Fibroblast of skin of left quadriceps (primary cell): ENCODE data around the gene JAKMIP1.

ENCODE experiments used
- DNase-seq, 2 experiments: peaks; one replicate each; pipeline ENCODE4 v3.0.0-alpha.2; 2013; ENCODE audit warnings: low read depth in 2 of 2

The JAKMIP1 gene

DNA sequence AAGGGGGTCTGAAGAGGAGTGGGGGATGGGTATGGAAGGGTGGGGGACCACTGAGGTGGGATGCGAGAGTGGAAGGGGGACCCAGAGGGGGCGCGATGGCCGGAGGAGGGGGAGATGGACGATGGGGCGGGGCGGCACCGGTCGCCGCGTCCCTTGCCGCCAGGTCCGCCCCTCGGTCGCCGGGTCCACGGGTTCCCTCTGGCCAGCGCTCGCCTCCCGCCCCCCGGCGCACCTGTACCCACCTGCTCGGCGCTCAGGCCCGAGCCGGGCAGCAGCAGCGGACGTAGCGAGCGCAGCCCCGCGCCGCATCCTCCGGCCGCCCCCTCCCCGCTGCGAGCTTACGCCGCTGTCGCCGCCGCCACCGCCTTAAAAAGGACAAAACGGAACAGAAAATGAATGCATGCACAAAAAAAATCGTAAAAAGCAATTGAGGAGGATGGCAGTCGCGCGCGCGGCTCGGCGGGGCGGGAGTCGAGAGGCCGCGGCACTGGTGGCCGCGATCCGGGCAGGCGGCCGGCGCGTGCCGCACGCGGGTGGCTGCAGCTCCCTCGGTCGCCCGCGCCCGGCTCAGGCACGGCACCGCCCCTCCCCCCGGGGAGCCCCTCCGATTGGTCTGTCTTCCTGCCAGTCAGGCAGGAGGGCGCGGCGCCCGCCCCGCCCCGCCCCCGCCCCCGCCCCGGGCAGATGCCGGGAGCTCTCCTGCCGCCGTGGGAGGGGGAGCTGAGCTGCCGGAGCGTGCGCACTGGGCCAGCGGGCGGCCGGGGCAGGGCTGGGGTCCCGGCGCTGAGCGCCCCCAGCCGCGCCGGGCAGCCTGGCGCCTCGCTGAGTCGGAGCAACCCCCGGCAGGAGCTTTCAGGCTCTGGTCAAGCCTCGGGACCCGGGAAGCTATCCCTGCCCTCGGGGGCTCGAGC is at the start of gene JAKMIP1:
JAKMIP1 (minus strand) TSS at position 539 of the 911 bp plus-strand sequence. CDS start 87,699 bp downstream, outside the sequence.
- DNase-seq = peak; percentile 20 to 30

GRCh38 chr4:6248394-6248793 is 48.0 kb upstream of the JAKMIP1 start:
- DNase-seq = no peak

- DNase-seq = no peak
Measured at GRCh38 chr4:6246170-6246634, 45.9 kb upstream of the JAKMIP1 start.

DNA sequence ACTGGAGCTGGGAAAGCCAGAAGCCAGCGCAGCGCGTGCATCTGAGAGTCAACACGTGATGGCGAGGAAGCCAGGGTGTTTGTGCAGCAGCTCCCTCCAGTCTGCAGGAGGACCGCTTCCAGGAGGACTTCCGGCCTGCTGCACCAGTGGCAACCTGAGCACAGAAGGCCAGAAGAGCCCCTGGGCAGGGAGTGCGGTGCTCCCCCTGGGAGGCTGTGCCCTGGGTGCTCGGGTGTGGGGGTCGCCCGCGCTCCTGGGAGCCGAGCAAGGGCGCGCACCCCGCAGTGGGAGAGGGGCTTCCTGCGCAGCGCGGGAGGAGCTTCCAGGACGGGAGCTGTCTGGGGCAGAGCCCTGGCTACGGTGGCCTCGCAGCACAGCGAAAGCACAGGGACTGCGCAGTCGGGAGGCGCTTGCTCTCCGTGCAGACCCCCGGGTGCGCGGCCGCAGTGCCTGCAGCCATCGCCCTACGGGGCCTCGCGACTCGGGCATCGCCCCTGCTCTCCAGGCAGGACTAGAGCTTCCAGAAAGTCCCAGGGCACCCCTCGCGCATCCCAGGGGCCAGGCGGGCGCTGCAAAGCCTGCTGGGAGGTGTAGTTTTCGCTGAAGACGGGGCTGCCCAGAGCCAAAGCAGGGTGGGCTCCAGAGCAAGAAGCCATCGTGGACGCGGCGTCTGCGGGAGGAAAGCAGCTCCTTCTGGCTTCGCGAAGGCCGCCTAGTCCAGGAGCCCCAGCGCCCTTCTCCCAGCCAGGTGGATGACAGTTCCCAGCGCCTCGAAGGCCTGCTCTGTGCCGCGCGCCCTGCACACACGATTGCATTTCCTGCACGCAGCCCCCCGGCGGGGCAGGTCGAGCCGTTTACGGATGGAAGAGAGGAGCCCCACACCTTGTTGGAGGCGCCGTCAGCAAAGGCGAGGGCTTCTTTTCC is 45.2 kb upstream of the JAKMIP1 start:
- no peak for DNase-seq

GRCh38 chr4:6242271-6243029 is 42.1 kb upstream of the JAKMIP1 start:
- no peak for DNase-seq

GRCh38 chr4:6241062-6241845 is 40.9 kb upstream of the JAKMIP1 start:
- DNase-seq = no peak

GRCh38 chr4:6239968-6240367 is 39.6 kb upstream of the JAKMIP1 start:
- DNase-seq = no peak

DNA sequence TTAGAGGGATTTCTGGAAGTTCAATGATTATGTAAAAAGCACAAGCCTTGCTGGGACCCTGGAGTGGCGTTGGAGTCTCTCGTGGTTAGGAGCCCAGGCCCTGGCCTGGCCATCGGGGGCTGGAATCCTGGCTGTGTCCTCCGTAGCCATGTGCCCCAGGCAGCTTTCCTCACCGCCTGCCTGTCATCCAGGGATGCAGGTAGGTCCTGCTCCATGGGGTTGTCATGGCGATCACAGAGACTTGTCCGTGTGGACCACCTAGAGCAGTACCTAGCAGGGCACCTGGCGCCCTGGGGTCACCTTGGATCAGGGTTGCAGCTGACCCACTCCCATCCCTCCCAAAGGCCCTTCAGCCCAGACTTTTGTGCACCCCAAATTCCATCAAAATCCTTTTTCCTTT is 39.1 kb upstream of the JAKMIP1 start:
- DNase-seq = no peak

DNA sequence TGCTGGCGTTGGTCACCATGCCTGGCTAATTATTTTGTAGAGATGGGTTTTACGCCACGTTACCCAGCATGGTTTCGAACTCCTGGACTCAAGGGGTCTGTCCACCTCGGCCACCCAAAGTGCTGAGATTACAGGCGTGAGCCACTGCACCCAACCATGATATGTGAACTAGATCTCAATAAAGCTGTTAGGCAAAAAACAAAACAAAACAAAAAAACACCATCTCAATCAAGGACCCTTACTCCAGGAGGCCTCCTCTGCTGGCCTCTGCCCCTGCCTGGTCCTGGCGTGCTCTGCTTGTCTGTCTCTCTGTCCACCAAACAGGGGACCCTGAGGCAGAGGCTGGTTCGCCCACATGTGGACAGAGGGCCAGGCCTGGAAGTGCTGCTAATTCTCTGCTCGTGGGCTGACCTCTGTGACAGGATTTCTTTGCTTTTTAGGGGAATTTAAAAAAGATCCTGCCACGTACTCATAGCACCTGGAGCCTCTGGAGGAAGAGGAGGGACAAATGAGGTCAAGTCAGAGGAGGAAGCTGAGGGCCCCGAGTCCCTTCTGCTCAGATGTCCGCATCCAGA is 36.6 kb upstream of the JAKMIP1 start:
- DNase-seq = no peak

- DNase-seq = no peak
Measured at GRCh38 chr4:6235901-6236640, 35.7 kb upstream of the JAKMIP1 start.

DNA sequence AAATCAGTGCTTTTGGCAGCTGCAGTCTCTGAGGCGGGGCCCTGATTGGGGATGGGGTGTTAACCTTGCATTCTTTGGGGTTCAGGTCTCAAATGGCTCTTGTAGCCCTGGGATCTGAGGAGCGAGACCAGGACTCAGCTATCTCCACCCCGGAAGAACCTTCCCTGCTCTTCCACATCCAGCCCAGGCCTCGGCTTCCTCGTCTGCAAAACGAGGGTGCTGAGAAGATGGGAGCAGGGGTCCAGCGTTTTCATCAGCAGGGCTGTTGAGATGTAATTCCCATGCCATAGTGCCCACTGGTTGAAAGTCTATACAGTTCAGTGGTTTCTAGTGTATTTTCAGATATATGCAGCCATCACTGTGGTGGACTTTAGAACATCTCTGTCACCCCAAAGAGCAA is 34.7 kb upstream of the JAKMIP1 start:
- DNase-seq = no peak

- DNase-seq = no peak
Measured at GRCh38 chr4:6233929-6234328, 33.6 kb upstream of the JAKMIP1 start.

- no peak for DNase-seq
Measured at GRCh38 chr4:6232836-6233785, 32.8 kb upstream of the JAKMIP1 start.

DNA sequence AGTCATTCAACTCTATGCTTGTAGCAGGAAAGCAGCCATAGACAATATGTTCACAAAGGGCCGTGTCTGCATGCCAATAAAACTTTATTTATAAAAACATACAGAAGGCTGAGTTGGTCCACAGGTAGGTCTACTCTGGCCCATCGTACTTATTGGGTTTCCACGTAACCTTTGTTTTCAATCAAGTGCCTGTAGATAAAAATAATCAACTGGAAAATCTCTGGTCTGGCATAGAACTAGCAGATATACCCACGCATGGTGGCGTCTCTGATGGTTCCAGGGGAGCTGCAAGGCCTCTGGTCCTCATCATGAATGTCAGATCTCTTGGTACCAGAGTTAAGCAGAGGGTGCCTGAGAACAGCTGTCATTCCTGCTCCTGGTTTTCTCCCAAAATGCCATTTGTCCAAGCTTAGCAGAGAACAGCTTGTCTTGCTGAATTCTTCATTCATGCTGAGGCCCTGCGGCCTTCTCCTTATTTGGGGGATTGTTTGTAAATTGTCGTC is 31.4 kb upstream of the JAKMIP1 start:
- no peak for DNase-seq

GRCh38 chr4:6230827-6231662 is 30.7 kb upstream of the JAKMIP1 start:
- DNase-seq = no peak

DNA sequence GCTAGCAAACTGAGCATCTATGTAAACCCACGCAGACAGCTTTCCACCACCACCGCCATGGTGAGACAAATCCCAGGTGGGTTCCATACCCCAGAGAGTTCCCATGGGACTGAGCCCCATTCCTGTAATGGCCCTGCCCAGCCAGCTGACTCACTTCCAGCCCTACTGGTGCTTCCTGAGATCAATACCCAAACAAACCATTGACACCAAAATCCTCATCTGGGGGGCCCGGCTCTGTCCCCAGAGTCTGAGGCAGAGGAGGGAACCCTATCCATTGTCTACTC is 30.1 kb upstream of the JAKMIP1 start:
- no peak for DNase-seq

- DNase-seq = no peak
Measured at GRCh38 chr4:6229671-6230501, 29.5 kb upstream of the JAKMIP1 start.
